CD4-positive, alpha-beta memory T cell (primary cell): ENCODE measurements around the gene MICAL3. TPM values are rescaled to one million over a fixed set of nuclear protein-coding genes. Genes with fewer than 3 reads are reported as not detected.

Experiments used
- CTCF ChIA-PET: fragments of 350-600 bp; sonication (Branson Sonifier 250); formaldehyde crosslinking; loops from one replicate; lab custom pipeline; 2021; ENCODE audit warnings: inconsistent platforms; ENCODE audit not compliant: partially characterized antibody; lab: Charles Lee
- POLR2A ChIA-PET: fragments of 350-600 bp; sonication (Branson Sonifier 250); formaldehyde crosslinking; loops from one replicate; lab custom pipeline; 2021; ENCODE audit not compliant: partially characterized antibody; lab: Charles Lee
- DNase-seq, 5 donors: peaks; one replicate each; pipeline versions ENCODE4 v3.0.0 to v3.0.0-alpha.2; 2020 to 2022; ENCODE audit warnings: mixed read lengths in 1 of 5
- H3K27ac ChIP-seq: one replicate; pipeline ENCODE4 v1.7.0; 2013; ENCODE audit warnings: low read depth, low read length
- H3K27me3 ChIP-seq: 2 replicates; pipeline ENCODE4 v1.7.0; 2013; ENCODE audit warnings: mild to moderate bottlenecking, low read length, moderate library complexity; ENCODE audit not compliant: insufficient read depth
- H3K36me3 ChIP-seq: 2 replicates; pipeline ENCODE4 v1.7.0; 2013; ENCODE audit warnings: mild to moderate bottlenecking, low read length, moderate library complexity; ENCODE audit not compliant: insufficient read depth
- H3K4me1 ChIP-seq: 2 replicates; pipeline ENCODE4 v1.7.0; 2013; ENCODE audit warnings: mild to moderate bottlenecking, low read length, moderate library complexity; ENCODE audit not compliant: insufficient read depth
- H3K4me3 ChIP-seq, 2 donors: one replicate each; pipeline ENCODE4 v1.7.0; 2013; ENCODE audit warnings: low read length in 2 of 2, mild to moderate bottlenecking in 1 of 2
- H3K9me3 ChIP-seq, 2 donors: one replicate each; pipeline ENCODE4 v1.7.0; 2013; ENCODE audit warnings: low read length in 2 of 2, control low read depth in 1 of 2; ENCODE audit not compliant: control insufficient read depth in 1 of 2
- H3K27ac Mint-ChIP-seq, 7 donors: one replicate each; pipeline ENCODE4 v1.8.0; 2020 to 2021; ENCODE audit warnings: mixed read lengths in 7 of 7, mild to moderate bottlenecking in 6 of 7, inconsistent platforms in 3 of 7, moderate library complexity in 3 of 7
- H3K27me3 Mint-ChIP-seq, 2 donors: one replicate each; pipeline ENCODE4 v1.8.0; 2020 to 2021; ENCODE audit warnings: mixed read lengths in 2 of 2
- H3K36me3 Mint-ChIP-seq, 2 donors: one replicate each; pipeline ENCODE4 v1.8.0; 2020 to 2021; ENCODE audit warnings: mixed read lengths in 2 of 2, inconsistent platforms in 1 of 2, mild to moderate bottlenecking in 1 of 2
- H3K4me1 Mint-ChIP-seq, 4 donors: one replicate each; pipeline ENCODE4 v1.8.0; 2020 to 2021; ENCODE audit warnings: mixed read lengths in 4 of 4, mild to moderate bottlenecking in 1 of 4
- H3K4me3 Mint-ChIP-seq, 8 donors: one replicate each; pipeline ENCODE4 v1.8.0; 2020 to 2021; ENCODE audit warnings: mixed read lengths in 8 of 8, mild to moderate bottlenecking in 7 of 8, moderate library complexity in 6 of 8, inconsistent platforms in 3 of 8
- H3K9me3 Mint-ChIP-seq, 8 donors: one replicate each; pipeline ENCODE4 v1.8.0; 2020 to 2021; ENCODE audit warnings: mixed read lengths in 8 of 8, mild to moderate bottlenecking in 5 of 8, inconsistent platforms in 3 of 8, moderate library complexity in 1 of 8
- intact Hi-C: fragments of 100-400 bp; cut with micrococcal nuclease; formaldehyde crosslinking; loops from one replicate; pipeline ENCODE4 v1.15.1; 2023
- polyA plus RNA-seq, 2 donors: library from polyadenylated mRNA; unstranded; fragments of 300-500 nt; fragmentation: Illumina TruSeq; gene quantifications; one replicate each; pipeline ENCODE4 v1.2.3, GENCODE V29; 2021
- total RNA-seq, 2 experiments: library from RNA; stranded (reverse); gene quantifications; one replicate each; pipeline ENCODE4 v1.2.3, GENCODE V29; 2021

The MICAL3 gene
- total and polyA plus RNA-seq, 4 experiments from 2014 or later = 0.97 to 28.9 (median 14.4) TPM

DNA sequence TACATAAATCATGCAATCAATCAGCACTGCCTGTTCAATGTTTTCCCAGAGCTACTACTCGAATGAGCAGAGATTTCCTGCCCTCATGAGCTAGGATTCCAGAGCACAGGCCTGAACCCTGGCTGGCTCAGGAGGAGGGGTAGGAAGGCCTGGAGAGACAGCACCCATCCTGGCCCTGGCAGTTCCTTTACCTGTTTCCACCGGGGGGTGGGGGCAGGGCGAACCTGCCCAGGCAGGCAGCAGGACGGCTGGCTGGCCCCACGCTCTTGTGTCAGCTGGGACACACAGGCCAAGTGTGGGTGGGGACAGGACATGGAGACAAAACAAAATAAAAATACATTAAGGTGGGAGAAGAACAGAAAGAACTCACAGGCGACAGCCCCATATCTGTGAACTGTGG, 140.3 kb downstream of the MICAL3 start:
- Mint-ChIP-seq H3K27me3 (no peaks in the 10 kb centered on the region), H3K4me3 (no peak overlapping the region), H3K9me3 (no peaks in the 10 kb centered on the region), H3K4me1 (no peaks in the 10 kb centered on the region), H3K36me3 (peaks cover 46 to 60% of the 10 kb centered on the region in 2 donors), H3K27ac (peak overlapping the region in 1 of 7 donors; percentile 22)
- Histone ChIP-seq H3K4me3 (no peak overlapping the region), H3K36me3 (peaks cover 37% of the 10 kb centered on the region), H3K4me1 (no peaks in the 10 kb centered on the region), H3K27ac (no peak overlapping the region), H3K9me3 (no peaks in the 10 kb centered on the region), H3K27me3 (no peaks in the 10 kb centered on the region)
- DNase-seq = no peak
- intact Hi-C loops = no loop called here
- POLR2A ChIA-PET = no interaction called here
- CTCF ChIA-PET = no interaction called here

DNA sequence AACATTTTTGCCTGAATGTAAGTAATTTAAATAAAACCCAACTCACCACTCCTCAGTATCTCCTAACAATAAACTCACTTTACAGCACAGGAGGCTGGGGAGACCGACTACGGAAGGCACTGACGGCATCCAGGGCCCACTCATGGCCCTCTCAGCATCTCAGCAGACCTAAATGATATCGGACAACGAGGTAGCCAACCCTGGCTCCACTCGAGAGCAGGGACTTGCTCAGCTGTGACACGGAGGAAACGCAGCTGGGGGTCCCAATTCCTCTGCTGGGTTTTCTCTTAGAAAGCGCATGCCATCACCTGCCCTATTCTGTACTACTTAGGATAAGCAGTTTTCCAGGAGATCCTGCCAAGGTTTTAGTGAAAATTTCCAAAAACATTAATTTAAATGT, 141.0 kb downstream of the MICAL3 start:
- H3K4me1 ChIP-seq = no peaks in the 10 kb centered on the region
- POLR2A ChIA-PET = no interaction called here
- H3K9me3 ChIP-seq = no peaks in the 10 kb centered on the region
- H3K27me3 ChIP-seq = no peaks in the 10 kb centered on the region
- no peak overlapping the region for H3K27ac Mint-ChIP-seq
- H3K36me3 Mint-ChIP-seq = peaks cover 45 to 58% of the 10 kb centered on the region in 2 donors
- no peak overlapping the region for H3K4me3 Mint-ChIP-seq
- CTCF ChIA-PET = no interaction called here
- H3K27ac ChIP-seq = no peak overlapping the region
- no peak overlapping the region for H3K4me3 ChIP-seq
- DNase-seq = no peak
- peaks cover 33% of the 10 kb centered on the region for H3K36me3 ChIP-seq
- no peaks in the 10 kb centered on the region for H3K27me3 Mint-ChIP-seq
- H3K9me3 Mint-ChIP-seq = no peaks in the 10 kb centered on the region
- H3K4me1 Mint-ChIP-seq = no peaks in the 10 kb centered on the region
- intact Hi-C loops = no loop called here

DNA sequence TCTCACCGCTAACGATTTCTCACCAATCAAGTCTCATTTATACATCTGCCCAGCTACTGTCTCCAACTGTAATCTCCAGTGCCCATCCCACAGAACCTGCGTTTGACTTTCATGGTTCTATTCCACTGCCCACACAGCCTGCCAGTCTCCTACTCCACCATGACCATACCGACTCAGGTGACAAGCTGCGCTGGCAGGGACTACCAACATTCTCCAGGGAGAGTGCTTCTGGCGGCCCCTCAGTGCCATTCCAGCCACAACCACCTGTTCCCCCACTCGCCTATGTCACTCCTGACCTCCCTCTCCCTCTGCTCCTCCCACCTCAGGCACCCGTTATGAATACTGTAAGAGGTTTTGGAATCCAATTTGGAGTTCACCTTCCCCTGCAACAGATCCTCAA, 141.6 kb downstream of the MICAL3 start:
- no peaks in the 10 kb centered on the region for H3K4me1 Mint-ChIP-seq
- no peak for DNase-seq

DNA sequence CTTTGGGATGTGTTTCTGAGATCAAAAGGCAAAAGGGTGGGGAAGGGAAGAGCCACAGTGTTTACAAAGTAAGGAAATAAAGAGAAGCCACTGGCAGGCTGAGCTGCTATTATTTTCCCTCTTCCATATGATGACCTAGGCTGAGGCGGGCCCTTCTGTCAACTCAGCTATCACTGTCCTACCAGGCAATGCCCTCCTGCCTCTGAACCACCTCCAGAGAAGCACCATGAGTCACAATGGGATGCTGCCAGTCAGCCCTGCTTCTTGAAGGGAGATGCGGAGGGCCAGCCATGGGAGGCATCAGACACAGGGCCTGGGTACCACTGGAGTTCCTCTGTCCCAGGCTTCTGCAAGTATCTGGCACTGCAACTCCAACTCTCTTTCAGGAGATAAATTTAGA, 142.2 kb downstream of the MICAL3 start:
- no peak overlapping the region for H3K27ac Mint-ChIP-seq
- H3K36me3 Mint-ChIP-seq = peaks cover 34 to 48% of the 10 kb centered on the region in 2 donors

More for the DNA sequence above, 141.6 kb downstream of the MICAL3 start:
- H3K27ac Mint-ChIP-seq = no peak overlapping the region
- no peaks in the 10 kb centered on the region for H3K27me3 Mint-ChIP-seq
- H3K4me3 ChIP-seq = no peak overlapping the region
- intact Hi-C loops = no loop called here
- POLR2A ChIA-PET = no interaction called here
- no peak overlapping the region for H3K4me3 Mint-ChIP-seq
- H3K27me3 ChIP-seq = no peaks in the 10 kb centered on the region
- H3K9me3 Mint-ChIP-seq = no peaks in the 10 kb centered on the region
- H3K36me3 Mint-ChIP-seq = peaks cover 40 to 52% of the 10 kb centered on the region in 2 donors
- H3K27ac ChIP-seq = no peak overlapping the region
- CTCF ChIA-PET = no interaction called here
- H3K36me3 ChIP-seq = peaks cover 33% of the 10 kb centered on the region
- H3K9me3 ChIP-seq = no peaks in the 10 kb centered on the region
- no peaks in the 10 kb centered on the region for H3K4me1 ChIP-seq

DNA sequence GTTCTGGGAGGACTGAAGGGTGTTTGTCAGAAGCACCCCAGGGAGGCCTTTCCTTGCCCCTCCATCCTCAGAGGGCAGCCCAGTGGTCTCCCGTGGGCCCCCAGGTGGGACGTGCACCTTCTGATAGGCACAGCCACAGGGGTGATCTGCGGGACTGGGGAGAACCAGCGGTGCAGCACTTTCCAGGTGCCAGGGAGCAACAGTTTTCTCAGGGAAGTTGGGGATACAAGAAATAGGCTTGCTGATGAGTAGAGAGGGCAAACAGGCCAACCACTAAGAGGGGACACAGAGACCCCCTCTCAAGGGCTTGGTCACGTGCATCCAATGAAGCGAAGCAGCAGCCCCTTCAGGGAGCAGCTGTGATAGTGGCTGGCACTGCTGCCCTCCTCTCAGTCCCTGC, 143.0 kb downstream of the MICAL3 start:
- no peak for DNase-seq
- peaks cover 32 to 46% of the 10 kb centered on the region in 2 donors for H3K36me3 Mint-ChIP-seq
- H3K9me3 Mint-ChIP-seq = no peaks in the 10 kb centered on the region
- POLR2A ChIA-PET = no interaction called here
- Histone ChIP-seq H3K36me3 (peaks cover 28% of the 10 kb centered on the region), H3K4me1 (no peaks in the 10 kb centered on the region), H3K27me3 (no peaks in the 10 kb centered on the region), H3K27ac (no peak overlapping the region), H3K9me3 (no peaks in the 10 kb centered on the region), H3K4me3 (no peak overlapping the region)
- no peaks in the 10 kb centered on the region for H3K4me1 Mint-ChIP-seq
- H3K4me3 Mint-ChIP-seq = no peak overlapping the region
- no peaks in the 10 kb centered on the region for H3K27me3 Mint-ChIP-seq
- no peak overlapping the region for H3K27ac Mint-ChIP-seq
- CTCF ChIA-PET = no interaction called here
- intact Hi-C loops = no loop called here

More for the DNA sequence above, 142.2 kb downstream of the MICAL3 start:
- no peaks in the 10 kb centered on the region for H3K9me3 Mint-ChIP-seq
- no peaks in the 10 kb centered on the region for H3K4me1 Mint-ChIP-seq
- CTCF ChIA-PET = no interaction called here
- H3K4me3 Mint-ChIP-seq = no peak overlapping the region
- Histone ChIP-seq H3K4me1 (no peaks in the 10 kb centered on the region), H3K27me3 (no peaks in the 10 kb centered on the region), H3K27ac (no peak overlapping the region), H3K4me3 (no peak overlapping the region), H3K9me3 (no peaks in the 10 kb centered on the region), H3K36me3 (peaks cover 30% of the 10 kb centered on the region)
- POLR2A ChIA-PET = no interaction called here
- DNase-seq = no peak
- intact Hi-C loops = no loop called here
- no peaks in the 10 kb centered on the region for H3K27me3 Mint-ChIP-seq

DNA sequence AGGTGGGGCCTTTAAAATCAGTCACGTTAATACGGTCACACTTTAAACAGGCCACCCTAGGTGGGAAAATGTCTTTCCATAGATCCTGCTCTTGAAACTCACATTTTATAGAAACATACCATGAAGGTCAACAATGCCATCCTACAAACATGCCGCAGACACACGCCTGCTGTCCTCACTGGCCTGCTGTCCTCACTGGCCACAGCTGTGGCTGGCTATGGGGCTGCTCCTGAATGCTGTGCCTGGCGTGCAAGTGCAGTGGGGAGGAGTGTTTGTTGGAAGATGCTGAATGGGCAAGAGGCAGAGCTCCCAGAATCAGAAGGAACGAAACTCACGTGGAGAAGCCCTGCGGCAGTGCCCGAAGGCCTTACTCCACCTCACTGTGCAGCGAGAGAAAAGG, 143.9 kb downstream of the MICAL3 start:
- no peak overlapping the region for H3K27ac ChIP-seq
- POLR2A ChIA-PET = no interaction called here
- H3K4me1 Mint-ChIP-seq = no peaks in the 10 kb centered on the region
- H3K4me3 Mint-ChIP-seq = no peak overlapping the region
- intact Hi-C loops = no loop called here
- no peaks in the 10 kb centered on the region for H3K27me3 Mint-ChIP-seq
- peaks cover 25 to 41% of the 10 kb centered on the region in 2 donors for H3K36me3 Mint-ChIP-seq
- no peak overlapping the region for H3K4me3 ChIP-seq
- H3K27ac Mint-ChIP-seq = peak overlapping the region in 1 of 7 donors; percentile 80
- H3K4me1 ChIP-seq = no peaks in the 10 kb centered on the region
- DNase-seq = no peak
- no peaks in the 10 kb centered on the region for H3K9me3 ChIP-seq
- no peaks in the 10 kb centered on the region for H3K27me3 ChIP-seq
- no peaks in the 10 kb centered on the region for H3K9me3 Mint-ChIP-seq
- CTCF ChIA-PET = no interaction called here
- H3K36me3 ChIP-seq = peaks cover 23% of the 10 kb centered on the region

DNA sequence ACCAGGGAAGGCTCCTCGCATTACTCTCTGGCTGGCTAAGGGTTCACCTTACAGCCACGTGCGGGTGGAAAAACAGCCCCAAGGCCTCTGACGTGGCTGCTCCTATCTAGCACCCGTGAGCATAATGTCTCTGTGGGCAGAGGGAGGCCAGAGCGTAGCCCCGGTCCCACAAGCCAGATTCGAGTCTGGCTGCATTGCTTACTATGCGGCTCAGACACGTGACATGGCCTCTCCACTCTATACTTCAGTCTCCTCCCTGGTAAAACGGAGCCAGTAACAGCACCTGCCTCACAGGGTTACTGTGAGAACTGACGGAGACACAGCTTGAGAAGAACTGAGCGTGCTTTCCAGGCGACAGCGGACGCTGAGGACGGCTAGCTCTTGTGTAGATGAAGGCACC, 144.3 kb downstream of the MICAL3 start:
- H3K4me1 Mint-ChIP-seq = no peaks in the 10 kb centered on the region
- H3K27me3 Mint-ChIP-seq = no peaks in the 10 kb centered on the region
- peaks cover 24 to 41% of the 10 kb centered on the region in 2 donors for H3K36me3 Mint-ChIP-seq
- ChIA-PET POLR2A (no interaction called here), CTCF (no interaction called here)
- H3K4me1 ChIP-seq = no peaks in the 10 kb centered on the region
- H3K9me3 ChIP-seq = no peaks in the 10 kb centered on the region
- H3K9me3 Mint-ChIP-seq = no peaks in the 10 kb centered on the region
- no peak overlapping the region for H3K4me3 ChIP-seq
- H3K27ac Mint-ChIP-seq = no peak overlapping the region
- H3K36me3 ChIP-seq = peaks cover 18% of the 10 kb centered on the region
- no peak for DNase-seq
- intact Hi-C loops = no loop called here
- H3K4me3 Mint-ChIP-seq = no peak overlapping the region
- H3K27ac ChIP-seq = no peak overlapping the region
- no peaks in the 10 kb centered on the region for H3K27me3 ChIP-seq

DNA sequence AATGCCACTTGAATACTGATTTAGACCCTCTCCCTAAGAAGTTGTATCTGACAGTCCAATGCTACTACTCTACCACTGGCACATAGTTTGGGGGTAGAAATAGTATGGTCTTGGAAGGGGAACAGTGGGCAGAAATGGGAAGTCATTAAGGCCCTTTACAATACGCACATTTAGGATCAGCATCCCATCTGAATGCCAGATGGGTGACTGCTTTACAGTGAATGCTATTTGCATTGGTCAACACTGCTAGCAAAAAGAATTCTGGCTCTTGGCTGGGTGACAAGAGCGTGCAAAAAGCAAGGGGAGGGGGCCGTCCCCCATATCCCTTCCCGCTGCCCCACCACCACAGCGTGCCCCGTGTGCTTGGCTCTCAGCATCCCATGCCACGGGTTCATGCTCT, 145.4 kb downstream of the MICAL3 start:
- intact Hi-C loops = no loop called here
- no peak for DNase-seq
- Mint-ChIP-seq H3K27ac (no peak overlapping the region), H3K9me3 (peaks cover 0 to 2% (median 0%) of the 10 kb centered on the region in 8 donors), H3K36me3 (peaks cover 19 to 44% of the 10 kb centered on the region in 2 donors), H3K4me1 (no peaks in the 10 kb centered on the region), H3K4me3 (no peak overlapping the region), H3K27me3 (no peaks in the 10 kb centered on the region)
- Histone ChIP-seq H3K27ac (no peak overlapping the region), H3K27me3 (no peaks in the 10 kb centered on the region), H3K36me3 (peaks cover 14% of the 10 kb centered on the region), H3K9me3 (no peaks in the 10 kb centered on the region), H3K4me3 (no peak overlapping the region), H3K4me1 (no peaks in the 10 kb centered on the region)
- CTCF ChIA-PET = no interaction called here
- POLR2A ChIA-PET = no interaction called here
